Body of pancreas (tissue), 4 donors: Measurements from ENCODE around the gene LRWD1.

Source experiments
- POLR2A ChIP-seq, 3 donors: fragments of 450-650 bp; IDR thresholded peaks; one replicate each; pipeline ENCODE4 v1.6.1; 2016; ENCODE audit warnings: antibody characterized with exemption in 3 of 3, mild to moderate bottlenecking in 2 of 3
- TF ChIP-seq, protein P1 (sequence below), 7 experiments: fragments of 450-650 bp in 4 of 7; fragments of 200-600 bp in 3 of 7; sonication (generic) in 3 of 7; IDR thresholded peaks; one replicate each; pipeline ENCODE4 v1.5.1; 2016 to 2019; ENCODE audit warnings: antibody characterized with exemption in 7 of 7

DNA sequence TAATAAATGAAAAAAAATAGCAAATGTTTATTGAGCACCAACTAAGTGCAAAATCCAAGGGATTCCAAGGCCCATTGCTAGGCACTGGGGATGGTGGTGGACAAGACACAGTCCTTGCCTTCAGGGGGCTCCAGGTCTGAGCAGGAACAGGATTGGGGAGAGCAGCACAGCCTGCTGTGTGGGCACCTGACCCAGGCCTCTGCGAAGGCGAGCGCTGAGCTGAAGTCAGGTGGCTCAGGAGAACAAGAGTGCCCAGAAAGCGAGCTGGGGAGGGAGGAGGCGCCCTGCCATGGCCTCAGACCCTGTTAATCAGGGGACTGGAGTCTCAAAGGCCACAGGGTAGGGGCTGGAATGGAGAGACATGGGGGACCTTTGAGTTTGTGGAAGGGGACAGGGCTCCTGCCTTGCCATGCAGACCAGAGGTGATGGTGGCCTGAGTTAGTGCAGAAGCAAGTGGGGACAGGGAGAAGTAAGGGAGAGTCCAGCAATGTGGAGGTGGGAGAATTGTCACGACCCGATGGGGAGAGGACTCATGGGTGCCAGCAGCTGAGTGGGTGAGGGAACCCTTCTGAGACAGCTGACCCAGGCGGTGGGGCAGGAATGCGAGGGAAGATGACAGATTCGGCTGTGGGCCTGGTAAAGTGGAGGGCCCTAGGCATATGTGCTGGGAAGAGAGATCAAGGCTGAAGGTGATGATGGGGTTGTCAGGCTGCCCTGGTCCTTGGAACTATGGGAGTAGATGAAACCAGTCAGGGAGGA lies 35.5 kb upstream of the LRWD1 start:
- TF ChIP-seq, protein P1, sequence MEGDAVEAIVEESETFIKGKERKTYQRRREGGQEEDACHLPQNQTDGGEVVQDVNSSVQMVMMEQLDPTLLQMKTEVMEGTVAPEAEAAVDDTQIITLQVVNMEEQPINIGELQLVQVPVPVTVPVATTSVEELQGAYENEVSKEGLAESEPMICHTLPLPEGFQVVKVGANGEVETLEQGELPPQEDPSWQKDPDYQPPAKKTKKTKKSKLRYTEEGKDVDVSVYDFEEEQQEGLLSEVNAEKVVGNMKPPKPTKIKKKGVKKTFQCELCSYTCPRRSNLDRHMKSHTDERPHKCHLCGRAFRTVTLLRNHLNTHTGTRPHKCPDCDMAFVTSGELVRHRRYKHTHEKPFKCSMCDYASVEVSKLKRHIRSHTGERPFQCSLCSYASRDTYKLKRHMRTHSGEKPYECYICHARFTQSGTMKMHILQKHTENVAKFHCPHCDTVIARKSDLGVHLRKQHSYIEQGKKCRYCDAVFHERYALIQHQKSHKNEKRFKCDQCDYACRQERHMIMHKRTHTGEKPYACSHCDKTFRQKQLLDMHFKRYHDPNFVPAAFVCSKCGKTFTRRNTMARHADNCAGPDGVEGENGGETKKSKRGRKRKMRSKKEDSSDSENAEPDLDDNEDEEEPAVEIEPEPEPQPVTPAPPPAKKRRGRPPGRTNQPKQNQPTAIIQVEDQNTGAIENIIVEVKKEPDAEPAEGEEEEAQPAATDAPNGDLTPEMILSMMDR (IDR thresholded peaks at IDR 0.05) = no peak
- no peak for TF ChIP-seq POLR2A (IDR thresholded peaks at IDR 0.05)
